ENCODE measurements around the gene SPON2. TPM values are rescaled to one million over a fixed set of nuclear protein-coding genes. Genes with fewer than 3 reads are reported as not detected.

Gene SPON2
- total RNA-seq (10 to 100 TPM; 16.5 to 16.6 TPM), polyA plus RNA-seq (10 to 100 TPM in 1 of 3 donors, 1 to 10 TPM in 2; 8.5 to 45.9 (median 9.5) TPM), total RNA-seq (2.1 to 20.3 (median 11.2) reads per million in 6 experiments)

- Mint-ChIP-seq H3K27ac (peak within 1 kb of the TSS in 8 of 10 donors; percentile 40 to 89 (median 60)), H3K9me3 (no peaks in the 10 kb centered on the region), H3K4me3 (peak within 1 kb of the TSS in 9 of 10 donors; percentile 68 to 86 (median 77)), H3K4me1 (peaks cover 11 to 41% (median 29%) of the 10 kb centered on the region in 4 donors), H3K36me3 (peaks cover 0 to 4% (median 0%) of the 10 kb centered on the region in 3 donors), H3K27me3 (peaks cover 2 to 19% (median 7%) of the 10 kb centered on the region in 5 donors)
- POLR2A ChIA-PET, result interaction anchor here (0.8 to 2.3 kb wide), 5 partner anchors 11 to 77 kb away, joined by 3 to 9 read pairs (median 6); partner anchors contain the start of gene CTBP1
- peak in 2 of 10 donors; percentile 21 to 59 for DNase-seq
- no peak for ATAC-seq
Observed at GRCh38 chr4:1172228-1172851, at the start of gene SPON2. SPON2 (minus strand) TSS chr4:1172583.

DNA sequence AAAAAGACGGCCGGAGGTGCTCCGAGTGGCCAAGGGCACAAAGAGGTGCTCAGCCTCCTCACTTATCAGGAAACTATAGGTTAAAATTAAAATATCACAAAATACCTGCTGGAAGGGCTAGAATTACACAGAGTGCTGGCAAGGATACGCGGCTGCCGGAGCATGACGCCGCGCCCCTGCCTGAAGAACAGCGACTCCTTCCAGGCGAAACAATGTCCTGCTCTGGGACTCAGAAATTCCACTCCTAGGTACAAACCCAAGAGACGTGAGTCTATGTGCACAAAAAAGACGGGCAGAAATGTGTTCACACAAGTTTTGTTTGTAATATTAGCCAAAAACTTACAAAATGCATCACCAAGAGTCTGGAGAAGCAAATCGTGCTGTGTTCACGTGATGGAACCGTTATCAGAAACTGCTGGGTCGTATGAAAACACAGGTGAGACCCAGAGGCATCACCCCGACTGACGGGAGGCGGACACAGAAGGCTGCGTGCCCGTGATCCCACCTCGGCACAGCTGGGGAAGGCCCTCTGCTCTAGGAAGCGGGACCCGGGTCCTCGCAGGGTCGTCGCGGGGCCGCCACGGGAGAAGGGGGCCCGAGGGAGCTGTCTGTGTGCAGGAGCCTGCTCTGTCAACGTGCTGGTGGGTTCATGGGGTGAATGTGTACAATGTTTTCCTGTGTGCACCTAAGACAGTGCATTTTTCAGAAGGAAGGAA, 48.9 kb upstream of the SPON2 start:
- Mint-ChIP-seq H3K4me3 (peak overlapping the region in 1 of 10 donors; percentile 10), H3K27me3 (no peaks in the 10 kb centered on the region), H3K9me3 (no peaks in the 10 kb centered on the region), H3K36me3 (peaks cover 0 to 51% (median 10%) of the 10 kb centered on the region in 3 donors), H3K4me1 (peaks cover 30 to 48% (median 39%) of the 10 kb centered on the region in 4 donors), H3K27ac (peak overlapping the region in 5 of 10 donors; percentile 14 to 73 (median 50))
- POLR2A ChIA-PET, result no interaction called here
- no peak for DNase-seq
- ATAC-seq, result no peak

- no peak for DNase-seq
- ATAC-seq, result no peak
- H3K4me3 Mint-ChIP-seq, result no peak overlapping the region
- POLR2A ChIA-PET, result interaction anchor here (0.7 kb wide), 1 partner anchor 39 kb away, joined by 3 read pairs; no protein-coding TSS in a partner anchor
- peaks cover 30 to 55% (median 44%) of the 10 kb centered on the region in 4 donors for H3K4me1 Mint-ChIP-seq
- peaks cover 0 to 47% (median 10%) of the 10 kb centered on the region in 3 donors for H3K36me3 Mint-ChIP-seq
- H3K27me3 Mint-ChIP-seq, result no peaks in the 10 kb centered on the region
- no peak overlapping the region for H3K27ac Mint-ChIP-seq
- no peaks in the 10 kb centered on the region for H3K9me3 Mint-ChIP-seq
Observed at GRCh38 chr4:1220566-1220965, 48.2 kb upstream of the SPON2 start.

- Mint-ChIP-seq H3K27ac (peak overlapping the region in 7 of 10 donors; percentile 0 to 84 (median 65)), H3K36me3 (peaks cover 0 to 39% (median 7%) of the 10 kb centered on the region in 3 donors), H3K9me3 (no peaks in the 10 kb centered on the region), H3K27me3 (no peaks in the 10 kb centered on the region), H3K4me3 (peak overlapping the region in 4 of 10 donors; percentile 5 to 65 (median 34)), H3K4me1 (peaks cover 28 to 59% (median 45%) of the 10 kb centered on the region in 4 donors)
- ATAC-seq, result no peak
- no peak for DNase-seq
- POLR2A ChIA-PET, result no interaction called here
Observed at GRCh38 chr4:1219566-1219950, 47.2 kb upstream of the SPON2 start.

DNA sequence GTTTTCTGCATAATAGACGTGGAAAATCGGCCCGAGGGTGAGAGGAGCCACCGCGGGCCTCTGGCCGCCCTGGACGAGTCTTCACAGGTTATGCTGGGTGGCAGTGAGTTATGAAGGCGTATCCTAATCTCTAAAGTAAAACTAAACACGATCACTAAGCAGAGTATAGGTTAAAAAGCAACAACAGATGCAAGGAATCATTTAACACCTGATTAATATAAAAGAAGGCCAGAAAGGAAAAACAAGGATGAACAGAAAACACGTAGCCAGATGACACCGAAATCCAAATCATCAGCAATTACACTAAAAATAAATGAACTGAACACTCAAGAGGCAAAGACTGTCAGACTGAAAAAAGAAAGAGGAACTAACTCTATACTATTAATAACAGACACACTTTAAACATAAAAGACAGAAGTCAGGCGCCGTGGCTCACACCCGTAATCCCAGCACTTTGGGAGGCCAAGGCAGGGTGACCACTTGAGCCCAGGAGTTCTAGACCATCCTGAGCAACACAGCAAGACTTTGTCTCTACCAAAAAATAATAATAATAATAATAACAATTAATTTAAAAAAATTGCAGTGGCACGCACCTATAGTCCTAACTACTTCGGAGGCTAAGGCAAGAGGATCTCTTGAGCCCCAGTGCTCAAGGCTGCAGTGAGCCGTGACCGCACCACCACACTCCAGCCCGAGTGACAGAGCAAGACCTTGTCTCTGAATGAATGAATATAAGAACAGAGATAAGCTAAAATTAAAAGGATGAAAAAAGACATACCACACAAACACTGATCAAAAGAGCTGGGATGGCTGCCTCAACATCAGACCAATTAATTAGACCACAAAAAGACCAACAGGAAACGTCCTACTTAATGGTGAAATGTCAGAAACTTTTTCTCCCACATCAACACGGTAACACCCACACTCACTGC, 46.5 kb upstream of the SPON2 start:
- Mint-ChIP-seq H3K4me3 (peak overlapping the region in 6 of 10 donors; percentile 5 to 84 (median 22)), H3K4me1 (peaks cover 24 to 54% (median 43%) of the 10 kb centered on the region in 4 donors)
- ATAC-seq, result no peak

GRCh38 chr4:1217366-1217765, 45.0 kb upstream of the SPON2 start:
- H3K36me3 Mint-ChIP-seq, result peaks cover 0 to 35% (median 6%) of the 10 kb centered on the region in 3 donors
- POLR2A ChIA-PET, result interaction anchor here (1.0 to 3.2 kb wide), 6 partner anchors 15 to 129 kb away, joined by 3 to 16 read pairs (median 4); partner anchors contain the start of gene UVSSA
- H3K9me3 Mint-ChIP-seq, result no peaks in the 10 kb centered on the region
- H3K27ac Mint-ChIP-seq, result peak overlapping the region; percentile 3 to 86 (median 75)
- no peak for ATAC-seq
- H3K4me3 Mint-ChIP-seq, result peak overlapping the region; percentile 48 to 77 (median 72)
- no peak for DNase-seq
- H3K4me1 Mint-ChIP-seq, result peaks cover 24 to 52% (median 41%) of the 10 kb centered on the region in 4 donors
- no peaks in the 10 kb centered on the region for H3K27me3 Mint-ChIP-seq

More for the DNA sequence above, 46.5 kb upstream of the SPON2 start:
- Mint-ChIP-seq H3K9me3 (no peaks in the 10 kb centered on the region), H3K27ac (peak overlapping the region; percentile 18 to 85 (median 66)), H3K36me3 (peaks cover 0 to 33% (median 6%) of the 10 kb centered on the region in 3 donors), H3K27me3 (no peaks in the 10 kb centered on the region)
- DNase-seq, result no peak
- POLR2A ChIA-PET, result no interaction called here

DNA sequence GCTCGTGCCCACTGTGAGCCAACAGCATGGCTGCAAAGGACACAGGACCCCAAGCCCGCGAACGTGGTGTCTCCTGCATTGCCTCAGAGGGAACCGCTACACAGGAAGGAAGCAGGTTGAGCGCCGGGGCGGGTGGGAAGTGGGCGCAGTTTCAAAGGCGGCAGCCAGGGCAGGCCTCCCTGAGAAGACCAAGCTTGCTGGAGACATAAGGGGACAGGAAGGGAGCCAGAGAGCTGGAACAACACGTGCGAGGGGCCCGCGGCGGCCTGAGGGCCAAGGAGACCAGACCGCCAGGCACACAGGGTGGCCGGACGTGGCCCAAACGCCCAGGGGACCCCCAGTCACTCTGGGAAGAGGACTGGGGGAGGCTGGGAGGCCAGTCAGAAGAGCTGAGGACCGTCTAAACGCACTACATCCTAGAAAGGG, 44.5 kb upstream of the SPON2 start:
- POLR2A ChIA-PET, result interaction anchor here (0.5 to 3.2 kb wide), 7 partner anchors 15 to 130 kb away, joined by 3 to 16 read pairs (median 4); partner anchors contain the start of gene UVSSA
- peak overlapping the region; percentile 57 to 79 (median 74) for H3K4me3 Mint-ChIP-seq
- H3K4me1 Mint-ChIP-seq, result peaks cover 23 to 52% (median 41%) of the 10 kb centered on the region in 4 donors

DNA sequence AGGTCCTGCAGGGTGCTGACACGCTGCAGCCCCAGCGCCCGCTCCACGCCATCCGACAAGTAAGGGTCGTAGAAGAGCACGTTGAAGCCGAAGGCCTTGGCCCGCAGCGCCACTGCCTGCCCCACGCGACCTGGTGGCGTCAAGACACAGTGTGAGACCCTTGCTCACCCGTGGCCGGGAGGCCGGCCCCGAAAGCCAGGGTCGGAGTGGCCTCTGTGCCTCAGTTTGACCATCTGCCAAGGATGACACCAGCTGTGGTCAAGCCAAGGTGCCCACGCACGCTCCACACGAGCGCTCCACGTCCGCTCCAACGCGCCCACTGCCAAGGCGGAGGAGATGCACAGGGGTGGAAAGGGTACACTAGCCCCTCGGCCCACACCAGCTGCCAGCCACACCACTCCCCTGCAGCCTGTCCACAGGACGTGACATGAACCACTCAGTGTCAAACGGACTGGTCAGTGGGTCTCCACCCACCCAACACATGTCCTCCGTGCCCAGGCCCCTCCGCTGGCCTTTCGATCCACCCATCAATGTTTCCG, 43.8 kb upstream of the SPON2 start:
- ATAC-seq (no peak), DNase-seq (no peak)
- peaks cover 0 to 36% (median 6%) of the 10 kb centered on the region in 3 donors for H3K36me3 Mint-ChIP-seq
- POLR2A ChIA-PET, result interaction anchor here (0.5 to 3.2 kb wide), 5 partner anchors 14 to 131 kb away, joined by 3 to 16 read pairs (median 4); partner anchors contain the start of gene UVSSA
- peaks cover 20 to 50% (median 39%) of the 10 kb centered on the region in 4 donors for H3K4me1 Mint-ChIP-seq
- peak overlapping the region in 8 of 10 donors; percentile 43 to 77 (median 73) for H3K4me3 Mint-ChIP-seq
- H3K27ac Mint-ChIP-seq, result peak overlapping the region in 7 of 10 donors; percentile 29 to 85 (median 75)
- no peaks in the 10 kb centered on the region for H3K27me3 Mint-ChIP-seq
- H3K9me3 Mint-ChIP-seq, result no peaks in the 10 kb centered on the region

More for the DNA sequence above, 44.5 kb upstream of the SPON2 start:
- ATAC-seq (peak; percentile 96 to 99), DNase-seq (peak; percentile 45 to 82 (median 70))
- Mint-ChIP-seq H3K27ac (peak overlapping the region in 9 of 10 donors; percentile 43 to 85 (median 71)), H3K27me3 (no peaks in the 10 kb centered on the region), H3K36me3 (peaks cover 0 to 37% (median 6%) of the 10 kb centered on the region in 3 donors), H3K9me3 (no peaks in the 10 kb centered on the region)

- H3K4me3 Mint-ChIP-seq, result peak overlapping the region in 2 of 10 donors; percentile 19 to 76
- POLR2A ChIA-PET, result interaction anchor here (1.1 to 3.2 kb wide), 3 partner anchors 13 to 131 kb away, joined by 3 to 16 read pairs (median 4); partner anchors contain the start of gene UVSSA
- H3K27ac Mint-ChIP-seq, result peak overlapping the region in 4 of 10 donors; percentile 29 to 67 (median 34)
- no peaks in the 10 kb centered on the region for H3K9me3 Mint-ChIP-seq
- DNase-seq, result no peak
- H3K4me1 Mint-ChIP-seq, result peaks cover 20 to 45% (median 37%) of the 10 kb centered on the region in 4 donors
- no peaks in the 10 kb centered on the region for H3K27me3 Mint-ChIP-seq
- no peak for ATAC-seq
- peaks cover 0 to 30% (median 6%) of the 10 kb centered on the region in 3 donors for H3K36me3 Mint-ChIP-seq
Observed at GRCh38 chr4:1215141-1216075, 43.0 kb upstream of the SPON2 start.

Data from naive thymus-derived CD8-positive, alpha-beta T cell (primary cell).